ENCODE data around the gene PPP1R1A. TPM values are rescaled to one million over a fixed set of nuclear protein-coding genes. Genes with fewer than 3 reads are reported as not detected.

PPP1R1A gene
- total and polyA plus RNA-seq, 9 of the 15 experiments (the other 6 are each of a cell fraction or from before 2014, with no cell fraction given), result not detected

GRCh38 chr12:54560374-54560858 lies 28.0 kb downstream of the PPP1R1A start (continued):
- TF ChIP-seq MGA (IDR thresholded peaks at IDR 0.05), result 0 out of 2 replicates have a peak, but pooled peaks have one; percentile 48
- TF ChIP-seq TFAP4 (CRISPR knock-in tag; IDR thresholded peaks at IDR 0.05; ENCODE audit: borderline replicate concordance), result peak; percentile 49; the same call in 1 of the 2 replicates
- no peak for TF ChIP-seq ARHGAP35 (IDR thresholded peaks at IDR 0.05; ENCODE audit: partially characterized antibody)
- TF ChIP-seq GTF2F1 (IDR thresholded peaks at IDR 0.05; ENCODE audit: low read depth, low read length), result no peak
- no peak for TF ChIP-seq PTTG1 (tag; IDR thresholded peaks at IDR 0.05; ENCODE audit: low read depth)
- peak; percentile 57; the same call in 1 of the 2 replicates for TF ChIP-seq ZBTB7A (IDR thresholded peaks at IDR 0.05; ENCODE audit: borderline replicate concordance, control insufficient read depth, low read depth, low read length)
- no peak for TF ChIP-seq HNRNPL (IDR thresholded peaks at IDR 0.05; ENCODE audit: low read depth, low read length)
- TF ChIP-seq KDM1A (IDR thresholded peaks at IDR 0.05), result no peak
- TF ChIP-seq NFE2L1 (tag; IDR thresholded peaks at IDR 0.05; ENCODE audit: borderline replicate concordance, low read depth), result no peak
- no peak for TF ChIP-seq ATF6 (CRISPR knock-in tag; IDR thresholded peaks at IDR 0.05)
- TF ChIP-seq ZNF740 (CRISPR knock-in tag; IDR thresholded peaks at IDR 0.05), result no peak
- TF ChIP-seq ZNF740 (tag; IDR thresholded peaks at IDR 0.05), result no peak
